ENCODE results near the gene TMEM37. TPM values are rescaled to one million over a fixed set of nuclear protein-coding genes. Genes with fewer than 3 reads are reported as not detected.

TMEM37 gene
- total RNA-seq, 1 donor from 2014 or later: 0.14 TPM

DNA sequence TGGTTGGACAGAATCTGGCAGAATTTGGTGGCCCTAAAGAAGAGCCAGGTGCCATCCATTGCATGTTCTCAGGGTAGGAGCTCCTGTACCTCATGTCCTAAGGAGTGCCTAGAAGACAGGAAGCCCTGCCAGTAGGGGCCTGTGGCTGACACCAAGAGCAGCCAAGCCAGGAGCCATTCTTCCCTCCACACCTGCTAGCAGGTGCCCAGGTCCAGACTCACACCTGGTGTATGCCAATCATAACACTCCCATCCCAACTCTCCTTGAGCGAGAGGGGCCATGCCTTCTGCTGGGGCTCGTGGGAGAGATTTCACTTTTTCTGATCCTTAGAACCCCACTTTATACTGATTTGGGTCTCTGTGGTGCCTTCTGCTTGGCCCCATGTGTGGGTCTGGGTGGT is 26.5 kb upstream of the TMEM37 start:
- intact Hi-C loops (cut with micrococcal nuclease): no loop called here
- H3K36me3 Mint-ChIP-seq (ENCODE audit: low read depth): no peaks in the 10 kb centered on the region

DNA sequence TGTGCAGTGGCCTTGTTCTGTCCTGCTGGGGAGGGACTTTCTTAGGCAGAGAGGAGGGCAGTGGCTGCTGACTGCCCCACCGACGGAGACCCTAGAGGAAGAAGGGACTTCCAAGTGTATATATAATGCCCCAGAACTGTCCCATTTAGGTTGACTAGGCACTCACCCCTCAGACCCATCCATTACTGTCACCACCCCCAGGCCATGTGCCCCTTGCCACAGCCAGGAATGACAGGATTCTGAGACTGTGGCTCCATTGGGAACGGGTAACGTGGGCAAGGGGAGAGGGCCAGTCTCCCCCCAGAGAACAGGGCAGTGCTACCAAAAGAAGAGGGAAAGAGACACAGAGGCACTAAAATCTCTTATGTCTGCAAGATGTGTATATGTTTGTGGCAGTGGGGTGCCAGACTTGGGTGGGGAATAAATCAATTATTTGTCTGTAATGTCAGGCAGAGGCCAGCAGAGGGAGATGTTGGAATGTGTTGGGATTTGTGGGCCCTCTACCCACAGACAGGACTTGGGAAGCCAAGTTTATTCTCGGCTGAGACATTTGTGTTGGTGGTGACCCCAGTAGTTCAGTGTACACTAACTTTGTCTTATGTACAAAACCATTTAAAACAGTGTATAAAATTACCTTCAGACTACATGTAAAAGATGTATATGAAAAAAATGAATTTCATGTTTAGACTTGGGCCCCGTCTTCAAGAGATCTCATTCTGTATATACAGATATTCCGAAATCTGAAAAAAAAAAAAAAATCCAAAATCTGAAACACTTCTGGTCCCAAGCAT is 24.0 kb upstream of the TMEM37 start:
- no peak overlapping the region for H3K4me3 Mint-ChIP-seq (ENCODE audit: low read depth)
- DNase-seq (ENCODE audit: low spot score): no peak
- no peaks in the 10 kb centered on the region for H3K9me3 Mint-ChIP-seq
- no peaks in the 10 kb centered on the region for H3K36me3 Mint-ChIP-seq (ENCODE audit: low read depth)
- intact Hi-C loops (cut with micrococcal nuclease): loop anchor here (1.0 kb wide), 1 partner anchor 69 kb away; no protein-coding TSS in a partner anchor
- H3K4me1 Mint-ChIP-seq (ENCODE audit: low read depth): no peaks in the 10 kb centered on the region
- peaks cover 6% of the 10 kb centered on the region for H3K27me3 Mint-ChIP-seq (ENCODE audit: low read depth)
- no peak overlapping the region for H3K27ac Mint-ChIP-seq

More for the DNA sequence above, 26.5 kb upstream of the TMEM37 start:
- Mint-ChIP-seq H3K4me3 (ENCODE audit: low read depth) (no peak overlapping the region), H3K4me1 (ENCODE audit: low read depth) (no peaks in the 10 kb centered on the region), H3K27me3 (ENCODE audit: low read depth) (peaks cover 3% of the 10 kb centered on the region), H3K9me3 (no peaks in the 10 kb centered on the region), H3K27ac (no peak overlapping the region)
- no peak for DNase-seq (ENCODE audit: low spot score)

DNA sequence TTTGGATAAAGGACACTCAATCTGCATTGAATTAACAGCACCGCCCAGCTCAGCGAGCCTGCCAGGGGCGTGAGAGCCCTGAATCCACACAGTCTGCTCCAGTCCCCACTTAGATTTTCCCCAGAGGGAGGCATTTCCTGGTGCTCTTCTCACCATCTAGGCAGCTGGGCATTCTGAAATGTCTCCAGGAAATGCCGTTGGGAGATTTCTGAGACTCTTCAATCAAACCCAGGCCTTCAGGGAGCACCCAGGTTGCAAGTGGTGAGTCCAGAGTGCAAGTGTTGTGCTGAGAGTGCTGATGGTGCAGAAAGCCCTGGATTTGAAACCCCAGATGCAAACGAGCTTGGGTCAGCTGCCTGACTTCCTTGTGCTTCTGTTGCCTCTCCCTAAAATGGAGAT is 23.4 kb upstream of the TMEM37 start:
- intact Hi-C loops (cut with micrococcal nuclease): no loop called here
- Mint-ChIP-seq H3K4me3 (ENCODE audit: low read depth) (no peak overlapping the region), H3K4me1 (ENCODE audit: low read depth) (no peaks in the 10 kb centered on the region), H3K9me3 (no peaks in the 10 kb centered on the region), H3K27ac (no peak overlapping the region), H3K27me3 (ENCODE audit: low read depth) (peaks cover 6% of the 10 kb centered on the region), H3K36me3 (ENCODE audit: low read depth) (no peaks in the 10 kb centered on the region)
- DNase-seq (ENCODE audit: low spot score): no peak

DNA sequence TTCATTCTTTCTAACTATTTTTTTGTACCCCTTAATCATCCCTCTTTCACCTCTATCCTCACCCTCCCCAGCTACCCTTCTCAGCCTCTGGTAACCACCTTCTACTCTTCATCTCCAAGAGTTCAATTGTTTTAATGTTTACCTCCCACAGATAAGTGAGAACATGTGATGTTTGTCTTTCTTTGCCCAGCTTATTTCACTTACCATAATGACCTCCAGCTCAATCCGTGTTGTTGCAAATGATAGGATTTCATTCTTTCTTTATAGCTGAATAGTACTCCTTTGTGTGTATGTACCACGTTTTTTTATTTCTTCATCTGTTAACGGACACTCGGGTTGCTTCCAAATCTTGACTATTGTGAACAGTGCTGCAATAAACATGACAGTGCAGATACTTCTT is 22.1 kb upstream of the TMEM37 start:
- no peak overlapping the region for H3K27ac Mint-ChIP-seq
- H3K4me3 Mint-ChIP-seq (ENCODE audit: low read depth): no peak overlapping the region
- H3K4me1 Mint-ChIP-seq (ENCODE audit: low read depth): no peaks in the 10 kb centered on the region
- no peaks in the 10 kb centered on the region for H3K9me3 Mint-ChIP-seq
- H3K27me3 Mint-ChIP-seq (ENCODE audit: low read depth): peaks cover 8% of the 10 kb centered on the region
- DNase-seq (ENCODE audit: low spot score): no peak
- intact Hi-C loops (cut with micrococcal nuclease): no loop called here
- H3K36me3 Mint-ChIP-seq (ENCODE audit: low read depth): no peaks in the 10 kb centered on the region

DNA sequence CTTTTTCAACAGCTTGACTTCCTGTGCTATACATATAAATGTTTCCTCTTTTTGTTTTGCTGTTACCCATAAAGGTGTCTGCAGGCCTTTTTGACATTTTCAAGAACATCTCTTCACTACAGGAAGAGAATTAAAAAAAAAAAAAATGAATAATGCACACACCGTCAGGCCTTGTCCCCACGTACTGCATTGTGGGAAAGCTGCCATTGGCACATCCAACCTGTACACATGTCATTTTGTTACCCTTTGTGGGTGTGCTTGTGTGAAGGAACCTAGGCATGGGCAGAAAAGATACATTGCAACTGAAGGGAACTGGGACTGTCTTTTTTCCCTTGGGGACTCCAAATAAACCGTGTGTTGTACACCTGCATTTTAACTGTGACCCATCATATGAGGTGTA is 16.8 kb upstream of the TMEM37 start:
- Mint-ChIP-seq H3K27ac (no peak overlapping the region), H3K27me3 (ENCODE audit: low read depth) (peaks cover 16% of the 10 kb centered on the region), H3K4me1 (ENCODE audit: low read depth) (peaks cover 1% of the 10 kb centered on the region), H3K9me3 (no peaks in the 10 kb centered on the region), H3K4me3 (ENCODE audit: low read depth) (no peak overlapping the region), H3K36me3 (ENCODE audit: low read depth) (no peaks in the 10 kb centered on the region)
- intact Hi-C loops (cut with micrococcal nuclease): no loop called here
- no peak for DNase-seq (ENCODE audit: low spot score)

DNA sequence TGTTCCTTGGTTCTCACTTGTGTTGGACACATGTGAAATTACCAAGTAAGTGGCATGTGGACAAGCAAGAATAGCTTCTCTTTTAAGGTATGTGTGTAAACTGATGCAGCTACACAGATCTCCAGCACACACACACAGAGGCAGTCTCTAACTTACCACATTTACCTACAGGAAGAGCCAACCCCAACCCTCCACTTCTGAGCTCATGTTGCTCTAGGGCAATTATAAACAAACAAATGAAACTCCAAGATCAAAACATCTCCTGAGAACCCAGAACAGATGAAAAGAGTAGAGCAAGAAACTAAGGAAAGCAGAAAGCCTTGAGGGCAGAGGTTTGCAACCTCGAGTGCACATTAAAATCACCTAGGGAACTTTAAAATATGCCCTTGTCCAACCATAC is 16.0 kb upstream of the TMEM37 start:
- Mint-ChIP-seq H3K4me1 (ENCODE audit: low read depth) (peaks cover 1% of the 10 kb centered on the region), H3K27me3 (ENCODE audit: low read depth) (peaks cover 16% of the 10 kb centered on the region), H3K36me3 (ENCODE audit: low read depth) (no peaks in the 10 kb centered on the region), H3K27ac (no peak overlapping the region), H3K9me3 (no peaks in the 10 kb centered on the region), H3K4me3 (ENCODE audit: low read depth) (no peak overlapping the region)
- intact Hi-C loops (cut with micrococcal nuclease): no loop called here
- no peak for DNase-seq (ENCODE audit: low spot score)

DNA sequence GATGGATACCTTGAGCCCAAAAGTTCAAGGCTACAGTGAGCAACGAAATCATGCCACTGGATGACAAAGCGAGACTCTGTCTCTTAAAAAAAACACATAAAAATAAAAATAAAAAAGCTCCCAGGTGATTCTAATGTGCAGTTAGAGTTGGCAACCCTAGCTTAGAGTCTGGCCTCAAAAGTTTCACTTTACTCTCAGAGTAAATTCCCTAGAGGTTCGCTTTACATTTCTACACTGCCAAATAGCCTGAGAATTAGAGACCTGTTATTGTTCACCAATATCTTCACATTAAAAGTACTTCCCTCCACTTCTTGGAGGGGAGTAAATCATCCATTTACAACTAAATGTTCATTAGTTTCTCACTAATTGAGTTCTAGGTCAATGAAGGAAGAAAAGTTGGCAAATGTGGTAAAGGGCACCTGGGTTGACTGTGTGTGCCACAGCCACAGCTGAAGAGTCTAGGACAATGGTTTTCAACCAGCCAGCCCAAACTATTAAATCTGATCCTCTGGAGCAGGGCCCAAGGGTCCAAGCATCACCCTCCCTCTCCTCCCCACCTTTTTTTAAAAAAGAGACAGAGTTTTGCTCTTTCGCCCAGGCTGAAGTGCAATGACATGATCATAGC is 15.2 kb upstream of the TMEM37 start:
- H3K4me1 Mint-ChIP-seq (ENCODE audit: low read depth): peaks cover 1% of the 10 kb centered on the region
- no peak overlapping the region for H3K27ac Mint-ChIP-seq
- H3K4me3 Mint-ChIP-seq (ENCODE audit: low read depth): no peak overlapping the region
- DNase-seq (ENCODE audit: low spot score): no peak
- intact Hi-C loops (cut with micrococcal nuclease): no loop called here
- H3K27me3 Mint-ChIP-seq (ENCODE audit: low read depth): peaks cover 13% of the 10 kb centered on the region
- no peaks in the 10 kb centered on the region for H3K9me3 Mint-ChIP-seq
- no peaks in the 10 kb centered on the region for H3K36me3 Mint-ChIP-seq (ENCODE audit: low read depth)

DNA sequence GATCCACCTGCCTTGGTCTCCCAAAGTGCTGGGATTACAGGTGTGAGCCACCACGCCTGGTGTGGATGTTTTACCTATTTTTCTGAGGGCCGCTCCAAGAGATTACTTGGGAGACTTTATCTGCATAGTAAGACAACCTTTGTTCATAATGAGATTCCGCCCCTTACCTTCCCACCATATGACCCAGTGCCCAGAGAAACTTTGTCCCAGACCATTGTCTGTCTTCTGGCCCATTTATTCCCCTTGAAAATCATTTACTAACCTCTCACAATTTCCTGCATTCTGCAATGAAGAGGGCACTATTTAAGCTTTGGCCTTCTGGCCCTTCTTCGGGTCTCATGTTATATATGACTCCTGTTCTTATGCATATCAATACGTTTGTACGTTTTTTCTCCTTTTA is 13.7 kb upstream of the TMEM37 start:
- Mint-ChIP-seq H3K36me3 (ENCODE audit: low read depth) (no peaks in the 10 kb centered on the region), H3K4me3 (ENCODE audit: low read depth) (no peak overlapping the region), H3K27me3 (ENCODE audit: low read depth) (peaks cover 20% of the 10 kb centered on the region), H3K27ac (no peak overlapping the region), H3K4me1 (ENCODE audit: low read depth) (peaks cover 1% of the 10 kb centered on the region), H3K9me3 (no peaks in the 10 kb centered on the region)
- intact Hi-C loops (cut with micrococcal nuclease): no loop called here
- no peak for DNase-seq (ENCODE audit: low spot score)

DNA sequence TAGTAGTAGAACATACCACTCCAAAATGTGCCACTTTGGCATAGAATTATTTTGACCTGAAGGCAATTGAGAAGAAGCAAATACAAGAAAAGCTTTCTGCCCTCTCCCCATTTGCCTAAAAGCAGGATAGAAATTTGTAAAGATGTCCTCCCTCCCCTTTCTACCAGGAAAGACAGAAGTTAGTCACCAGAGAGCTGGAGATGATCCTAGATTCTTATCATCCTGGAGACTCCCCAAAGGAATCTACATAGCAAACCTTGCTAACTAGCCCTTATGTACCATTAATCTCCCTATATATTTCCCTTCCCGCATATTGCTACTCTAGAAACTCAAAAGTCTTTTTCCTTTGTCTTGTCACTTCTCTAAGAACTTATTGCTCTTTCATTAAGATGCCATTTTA is 12.6 kb upstream of the TMEM37 start:
- intact Hi-C loops (cut with micrococcal nuclease): no loop called here
- Mint-ChIP-seq H3K27me3 (ENCODE audit: low read depth) (peaks cover 25% of the 10 kb centered on the region), H3K9me3 (no peaks in the 10 kb centered on the region), H3K36me3 (ENCODE audit: low read depth) (no peaks in the 10 kb centered on the region), H3K27ac (no peak overlapping the region), H3K4me1 (ENCODE audit: low read depth) (peaks cover 1% of the 10 kb centered on the region), H3K4me3 (ENCODE audit: low read depth) (no peak overlapping the region)
- DNase-seq (ENCODE audit: low spot score): no peak

DNA sequence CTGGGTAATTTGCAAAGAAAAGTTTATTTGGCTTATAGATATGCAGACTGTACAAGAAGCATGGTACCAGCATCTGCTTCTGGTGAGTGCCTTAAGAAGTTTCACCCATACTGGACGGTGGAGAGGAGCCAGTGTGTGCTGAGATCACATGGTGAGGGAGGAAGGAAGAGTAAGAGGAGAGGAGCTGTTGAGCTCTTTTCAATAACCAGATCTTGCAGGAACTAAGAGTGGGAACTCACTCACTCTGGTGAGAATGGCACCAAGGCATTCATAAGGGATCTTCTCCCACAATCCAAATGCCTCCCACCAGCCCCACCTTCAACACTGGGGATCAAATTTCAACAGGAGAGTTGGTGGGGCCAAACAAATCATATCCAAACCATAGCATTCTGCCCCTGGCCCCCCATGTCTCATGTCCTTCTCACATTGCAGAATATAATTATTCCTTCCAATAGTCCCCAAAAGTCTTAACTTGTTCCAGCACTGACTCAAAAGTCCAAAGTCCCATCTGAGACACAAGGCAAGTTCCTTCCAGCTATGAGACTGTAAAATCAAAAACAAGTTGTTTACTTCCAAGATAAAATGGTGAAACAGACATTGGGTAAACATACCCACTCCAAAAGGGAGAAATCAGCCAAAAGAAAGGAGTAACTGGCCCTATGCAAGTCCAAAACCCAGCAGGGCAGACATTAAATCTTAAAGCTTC is 11.7 kb upstream of the TMEM37 start:
- Mint-ChIP-seq H3K4me1 (ENCODE audit: low read depth) (peaks cover 1% of the 10 kb centered on the region), H3K4me3 (ENCODE audit: low read depth) (no peak overlapping the region), H3K27ac (no peak overlapping the region), H3K27me3 (ENCODE audit: low read depth) (peaks cover 26% of the 10 kb centered on the region), H3K9me3 (no peaks in the 10 kb centered on the region), H3K36me3 (ENCODE audit: low read depth) (no peaks in the 10 kb centered on the region)
- intact Hi-C loops (cut with micrococcal nuclease): no loop called here
- DNase-seq (ENCODE audit: low spot score): no peak

DNA sequence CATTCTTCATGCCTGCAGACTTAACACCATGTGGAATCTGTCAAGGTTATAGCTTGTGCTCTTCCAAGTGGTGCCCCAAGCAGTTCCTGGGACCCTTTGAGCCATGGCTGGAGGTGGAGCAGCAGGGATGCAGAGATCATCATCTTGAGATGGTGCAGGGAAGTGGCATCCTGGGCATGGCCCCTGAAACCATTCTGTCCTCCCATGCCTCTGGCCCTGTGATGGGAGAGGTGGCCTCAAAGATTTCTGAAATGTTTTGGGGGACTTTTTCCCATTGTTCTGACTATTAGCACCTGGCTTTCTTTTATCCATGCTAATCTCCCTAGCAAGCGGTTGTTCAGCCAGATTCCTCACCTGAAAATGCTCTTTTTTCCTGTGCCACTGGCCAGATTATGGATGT is 10.3 kb upstream of the TMEM37 start:
- DNase-seq (ENCODE audit: low spot score): no peak
- Mint-ChIP-seq H3K27me3 (ENCODE audit: low read depth) (peaks cover 28% of the 10 kb centered on the region), H3K4me1 (ENCODE audit: low read depth) (no peaks in the 10 kb centered on the region), H3K27ac (no peak overlapping the region), H3K4me3 (ENCODE audit: low read depth) (no peak overlapping the region), H3K36me3 (ENCODE audit: low read depth) (no peaks in the 10 kb centered on the region), H3K9me3 (no peaks in the 10 kb centered on the region)
- intact Hi-C loops (cut with micrococcal nuclease): no loop called here

DNA sequence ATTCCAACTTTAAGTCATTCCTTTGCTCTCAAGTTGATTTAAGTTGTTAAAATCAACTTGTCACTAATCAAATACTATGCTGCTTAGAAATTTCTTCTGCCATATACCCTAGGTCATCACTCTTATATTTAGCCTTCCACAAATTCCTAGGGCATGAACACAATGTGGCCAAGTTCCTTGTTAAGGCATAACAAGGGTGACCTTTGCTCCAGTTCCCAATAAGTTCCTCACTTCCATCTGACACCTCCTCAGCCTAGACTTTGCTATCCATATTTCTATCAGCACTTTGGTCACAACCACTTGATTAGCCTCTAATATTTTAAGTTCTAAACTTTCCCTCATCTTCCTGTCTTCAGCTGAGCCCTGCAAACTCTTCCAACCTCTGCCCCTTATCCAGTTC is 9.9 kb upstream of the TMEM37 start:
- no peaks in the 10 kb centered on the region for H3K4me1 Mint-ChIP-seq (ENCODE audit: low read depth)
- DNase-seq (ENCODE audit: low spot score): no peak
- no peak overlapping the region for H3K4me3 Mint-ChIP-seq (ENCODE audit: low read depth)
- peaks cover 32% of the 10 kb centered on the region for H3K27me3 Mint-ChIP-seq (ENCODE audit: low read depth)
- no peaks in the 10 kb centered on the region for H3K36me3 Mint-ChIP-seq (ENCODE audit: low read depth)
- no peak overlapping the region for H3K27ac Mint-ChIP-seq
- no peaks in the 10 kb centered on the region for H3K9me3 Mint-ChIP-seq
- intact Hi-C loops (cut with micrococcal nuclease): no loop called here

Measured in activated T-helper 2 cell treated with anti-CD3 and anti-CD28 coated beads, Interferon-gamma antibody, Interleukin-2, Interleukin-4, amounts not matched to agents 10 μg/mL and 5 μg/mL and 100 μg/mL, durations not matched to agents 14 hours and 24 hours and 36 hours (primary cell).